ENCODE results near the gene DOCK7.
A peak's percentile ranks its signal among the peaks of the same experiment; 100 is the strongest.

The DOCK7 gene

GRCh38 chr1:62436039-62436465 is 252.1 kb downstream of the DOCK7 start:
- FAIRE-seq (no peak), DNase-seq (ENCODE audit: insufficient read length, low spot score) (peak; percentile 26)
- TF ChIP-seq CTCF (IDR thresholded peaks at IDR 0.05; ENCODE audit: insufficient read depth, missing control alignments) = no peak

GRCh38 chr1:62435231-62436038 is 252.8 kb downstream of the DOCK7 start:
- no peak for FAIRE-seq

GRCh38 chr1:62434618-62435001 is 253.6 kb downstream of the DOCK7 start:
- no peak for DNase-seq (ENCODE audit: insufficient read length, low spot score)
- FAIRE-seq = no peak
- TF ChIP-seq CTCF (IDR thresholded peaks at IDR 0.05; ENCODE audit: insufficient read depth, missing control alignments) = no peak

More at GRCh38 chr1:62435231-62436038, 252.8 kb downstream of the DOCK7 start:
- DNase-seq (ENCODE audit: insufficient read length, low spot score) = no peak
- no peak for TF ChIP-seq CTCF (IDR thresholded peaks at IDR 0.05; ENCODE audit: insufficient read depth, missing control alignments)

- peak; percentile 32 for TF ChIP-seq CTCF (IDR thresholded peaks at IDR 0.05; ENCODE audit: insufficient read depth, missing control alignments)
- no peak for DNase-seq (ENCODE audit: insufficient read length, low spot score)
These were observed 254.1 kb downstream of the DOCK7 start for GRCh38 chr1:62433861-62434617.

GRCh38 chr1:62429581-62429980 is 258.6 kb downstream of the DOCK7 start:
- no peak for TF ChIP-seq CTCF (IDR thresholded peaks at IDR 0.05; ENCODE audit: insufficient read depth, missing control alignments)
- DNase-seq (ENCODE audit: insufficient read length, low spot score) (no peak), FAIRE-seq (no peak)

More at GRCh38 chr1:62433861-62434617, 254.1 kb downstream of the DOCK7 start:
- no peak for FAIRE-seq

- TF ChIP-seq CTCF (IDR thresholded peaks at IDR 0.05; ENCODE audit: insufficient read depth, missing control alignments) = no peak
- FAIRE-seq = peak; percentile 21
- no peak for DNase-seq (ENCODE audit: insufficient read length, low spot score)
These were observed 259.8 kb downstream of the DOCK7 start for GRCh38 chr1:62428351-62428750.
